Natural killer cell (primary cell): ENCODE data around the gene LYRM2. TPM values are rescaled to one million over a fixed set of nuclear protein-coding genes. Genes with fewer than 3 reads are reported as not detected.
"Not testable (repeated sequence)": the region's sequence is repeated elsewhere in the genome, so short reads cannot be mapped to it uniquely, and the experiment has no call there.

Experiments used
- ATAC-seq, 3 donors: fragments of 150-1000 bp in 2 of 3; fragments of 200-7000 bp in 1 of 3; cut with Tn5 transposase; 1 replicate in 1 of 3; 2 replicates in 2 of 3; pipeline ENCODE4 v1.10.0; 2021; ENCODE audit warnings: mild to moderate bottlenecking in 2 of 3, moderate library complexity in 2 of 3
- DNase-seq, 2 donors: peaks; one replicate each; pipeline versions ENCODE4 v3.0.0 to v3.0.0-alpha.2; 2013 to 2021; ENCODE audit warnings: mixed read lengths in 1 of 2
- H3K27ac ChIP-seq: one replicate; pipeline ENCODE4 v1.5.1; 2013; ENCODE audit warnings: mild to moderate bottlenecking, low read length
- H3K27me3 ChIP-seq: one replicate; pipeline ENCODE4 v1.6.1; 2013; ENCODE audit warnings: low read length; ENCODE audit not compliant: control insufficient read depth, insufficient read depth
- H3K36me3 ChIP-seq: one replicate; pipeline ENCODE4 v1.6.1; 2013; ENCODE audit warnings: low read length; ENCODE audit not compliant: control insufficient read depth, insufficient read depth
- H3K4me1 ChIP-seq: one replicate; pipeline ENCODE4 v1.6.1; 2013; ENCODE audit warnings: low read length; ENCODE audit not compliant: control insufficient read depth, insufficient read depth
- H3K4me3 ChIP-seq: one replicate; pipeline ENCODE4 v1.5.1; 2013; ENCODE audit warnings: low read length
- H3K9me3 ChIP-seq: one replicate; pipeline ENCODE4 v1.6.1; 2013; ENCODE audit warnings: low read length; ENCODE audit not compliant: control insufficient read depth, insufficient read depth
- H3K27ac Mint-ChIP-seq, 2 donors: one replicate each; pipeline ENCODE4 v1.8.0; 2022; ENCODE audit warnings: mild to moderate bottlenecking in 2 of 2, mixed read lengths in 2 of 2, moderate library complexity in 1 of 2
- H3K27me3 Mint-ChIP-seq, 2 donors: one replicate each; pipeline ENCODE4 v1.8.0; 2022; ENCODE audit warnings: low read depth in 2 of 2, mixed read lengths in 2 of 2
- H3K36me3 Mint-ChIP-seq: one replicate; pipeline ENCODE4 v1.8.0; 2022; ENCODE audit warnings: mixed read lengths
- H3K4me1 Mint-ChIP-seq, 2 donors: one replicate each; pipeline ENCODE4 v1.8.0; 2022; ENCODE audit warnings: mixed read lengths in 2 of 2
- H3K4me3 Mint-ChIP-seq: one replicate; pipeline ENCODE4 v1.8.0; 2022; ENCODE audit warnings: mild to moderate bottlenecking, moderate library complexity, mixed read lengths
- H3K9me3 Mint-ChIP-seq, 2 donors: one replicate each; pipeline ENCODE4 v1.8.0; 2022; ENCODE audit warnings: mixed read lengths in 2 of 2
- CTCF ChIP-seq: fragments of 200-600 bp; IDR thresholded peaks from one replicate; pipeline ENCODE4 v1.8.0; 2022; ENCODE audit warnings: antibody characterized with exemption
- WGBS: methylation state at CpG from one replicate; pipeline ENCODE4 v1.1.7; 2013; ENCODE audit warnings: missing lambda C conversion rate; ENCODE audit not compliant: insufficient coverage; 5-methylcytosine and 5-hydroxymethylcytosine counted together
- intact Hi-C: fragments of 100-400 bp; cut with micrococcal nuclease; formaldehyde crosslinking; loops from one replicate; pipeline ENCODE4 v1.14.2; 2022
- total RNA-seq, 4 donors: library from RNA; stranded (reverse); fragments of 120-200 nt in 1 of 4; gene quantifications; one replicate each; pipeline versions ENCODE4 v1.2.3 to v1.2.4, GENCODE V29; 2013 to 2022

The LYRM2 gene
- total RNA-seq, 3 donors from 2014 or later (not counting 1 experiment from before 2014, with no cell fraction given): 21.1 to 25.5 (median 25.0) TPM

GRCh38 chr6:89644864-89645263 lies 6.3 kb upstream of the LYRM2 start:
- TF ChIP-seq CTCF: no peak
- ATAC-seq (no peak), DNase-seq (no peak)
- Mint-ChIP-seq H3K4me1 (no peaks in the 10 kb centered on the region), H3K27ac (no peak overlapping the region), H3K27me3 (no peaks in the 10 kb centered on the region), H3K4me3 (no peak overlapping the region), H3K36me3 (peaks cover 2% of the 10 kb centered on the region), H3K9me3 (no peaks in the 10 kb centered on the region)
- Histone ChIP-seq H3K36me3 (peaks cover 52% of the 10 kb centered on the region), H3K4me1 (no peaks in the 10 kb centered on the region), H3K27me3 (no peaks in the 10 kb centered on the region), H3K4me3 (no peak overlapping the region), H3K9me3 (no peaks in the 10 kb centered on the region), H3K27ac (no peak overlapping the region)
- 98% methylated on average over 4 of the region's 4 CpGs for WGBS
- intact Hi-C loops: no loop called here

- no peak for DNase-seq
- no peak for ATAC-seq
- H3K36me3 Mint-ChIP-seq: no peaks in the 10 kb centered on the region
- Histone ChIP-seq H3K27me3 (no peaks in the 10 kb centered on the region), H3K4me3 (no peak overlapping the region), H3K27ac (no peak overlapping the region), H3K4me1 (peaks cover 6% of the 10 kb centered on the region), H3K9me3 (no peaks in the 10 kb centered on the region), H3K36me3 (peaks cover 45% of the 10 kb centered on the region)
- no peaks in the 10 kb centered on the region for H3K9me3 Mint-ChIP-seq
- WGBS: 79% methylated on average over 3 of the region's 3 CpGs
- no peak for TF ChIP-seq CTCF
- peaks cover 12 to 15% of the 10 kb centered on the region in 2 donors for H3K4me1 Mint-ChIP-seq
- no peak overlapping the region for H3K27ac Mint-ChIP-seq
- no peak overlapping the region for H3K4me3 Mint-ChIP-seq
- intact Hi-C loops: no loop called here
- H3K27me3 Mint-ChIP-seq: no peaks in the 10 kb centered on the region
These were observed 4.9 kb upstream of the LYRM2 start for GRCh38 chr6:89643406-89643805.

GRCh38 chr6:89642956-89643355 lies 4.4 kb upstream of the LYRM2 start:
- no peak overlapping the region for H3K4me3 Mint-ChIP-seq
- intact Hi-C loops: no loop called here
- no peak overlapping the region for H3K27ac ChIP-seq
- no peaks in the 10 kb centered on the region for H3K27me3 ChIP-seq
- peaks cover 7% of the 10 kb centered on the region for H3K4me1 ChIP-seq
- H3K4me3 ChIP-seq: no peak overlapping the region
- no peak for TF ChIP-seq CTCF
- WGBS: 97% methylated on average over 3 of the region's 3 CpGs
- H3K9me3 ChIP-seq: no peaks in the 10 kb centered on the region
- H3K4me1 Mint-ChIP-seq: peaks cover 15 to 19% of the 10 kb centered on the region in 2 donors
- H3K27me3 Mint-ChIP-seq: no peaks in the 10 kb centered on the region
- ATAC-seq (no peak), DNase-seq (no peak)
- H3K36me3 ChIP-seq: peaks cover 43% of the 10 kb centered on the region
- no peak overlapping the region for H3K27ac Mint-ChIP-seq
- no peaks in the 10 kb centered on the region for H3K9me3 Mint-ChIP-seq
- no peaks in the 10 kb centered on the region for H3K36me3 Mint-ChIP-seq

- H3K4me3 Mint-ChIP-seq, H3K9me3 Mint-ChIP-seq, intact Hi-C loops, H3K27ac ChIP-seq, ATAC-seq, H3K9me3 ChIP-seq, H3K27me3 ChIP-seq, H3K36me3 Mint-ChIP-seq, DNase-seq, H3K27me3 Mint-ChIP-seq, H3K4me3 ChIP-seq, H3K27ac Mint-ChIP-seq: not testable (repeated sequence)
- Histone ChIP-seq H3K4me1 (peaks cover 10% of the 10 kb centered on the region), H3K36me3 (peaks cover 34% of the 10 kb centered on the region)
- 100% methylated on average over 1 of the region's 3 CpGs for WGBS
- peaks cover 15 to 19% of the 10 kb centered on the region in 2 donors for H3K4me1 Mint-ChIP-seq
These were observed 3.0 kb upstream of the LYRM2 start for GRCh38 chr6:89641581-89641980.
